HepG2 (cell line): ENCODE measurements around the gene GLYR1. TPM values are rescaled to one million over a fixed set of nuclear protein-coding genes. Genes with fewer than 3 reads are reported as not detected.

Experiments used
- ATAC-seq: fragments of 200-7000 bp; cut with Tn5 transposase; 3 replicates; pipeline ENCODE4 v1.9.1; 2020; ENCODE audit warnings: mild to moderate bottlenecking, moderate library complexity
- BruUV-seq: library from RNA; stranded (reverse); fragments of 400-500 nt; replicated peaks from 2 replicates; lab custom pipeline; 2021; lab: Mats Ljungman, UMichigan
- CTCF ChIA-PET: fragments of 300-600 bp; formaldehyde crosslinking; extraction: SDS; loops from one replicate; lab custom pipeline; 2021; ENCODE audit warnings: low total read pairs, inconsistent platforms, low intra/inter-chr PET ratio; lab: Yijun Ruan, JAX
- POLR2A ChIA-PET: fragments of 350-600 bp; sonication (Branson Sonifier 250); formaldehyde crosslinking; loops from one replicate; lab custom pipeline; 2020; ENCODE audit warnings: antibody characterized with exemption, inconsistent platforms; lab: Yijun Ruan, JAX
- DNase-seq: peaks from one replicate; pipeline ENCODE4 v3.0.0-alpha.2; 2015; ENCODE audit warnings: low spot score
- FAIRE-seq: peaks from 3 replicates; lab custom pipeline; 2011; peaks lifted over from hg19 to GRCh38; lab: Jason Lieb, UNC
- H2AFZ ChIP-seq: one replicate; pipeline ENCODE4 v1.6.1; 2011; ENCODE audit warnings: low read length, inconsistent platforms
- H3K27ac ChIP-seq: fragments of 300-600 bp; 3 replicates; pipeline ENCODE4 v1.8.0; 2011; ENCODE audit warnings: mixed run types, mild to moderate bottlenecking, mixed read lengths, low read length, inconsistent platforms; ENCODE audit not compliant: insufficient read depth; ENCODE audit errors: extremely low read length
- H3K27me3 ChIP-seq, 2 experiments: fragments of 200-600 bp in 1 of 2; 2 replicates in 1 of 2; 3 replicates in 1 of 2; pipeline versions ENCODE4 v1.6.0 to v1.8.0; 2011; ENCODE audit warnings: low read length in 2 of 2, mild to moderate bottlenecking in 2 of 2, moderate library complexity in 2 of 2, inconsistent platforms in 1 of 2; ENCODE audit not compliant: insufficient read depth in 2 of 2, control insufficient read depth in 1 of 2
- H3K36me3 ChIP-seq, 2 experiments: fragments of 200-600 bp in 1 of 2; replicated peaks in 1 of 2; 2 replicates in 1 of 2; 3 replicates in 1 of 2; pipeline versions ENCODE4 v1.5.1 to v1.8.0; 2011; ENCODE audit warnings: low read length in 2 of 2, inconsistent platforms in 1 of 2; ENCODE audit not compliant: insufficient read depth in 2 of 2, control insufficient read depth in 1 of 2
- H3K4me1 ChIP-seq: 2 replicates; pipeline ENCODE4 v1.5.1; 2012; ENCODE audit warnings: low read length, inconsistent platforms; ENCODE audit not compliant: insufficient read depth
- H3K4me2 ChIP-seq: 2 replicates; pipeline ENCODE4 v1.6.0; 2011; ENCODE audit warnings: low read depth, low read length, inconsistent platforms
- H3K4me3 ChIP-seq, 3 experiments: fragments of 200-600 bp in 1 of 3; sonication (generic), shearing (Covaris generic) in 1 of 3; replicated peaks in 1 of 3; 2 replicates each; pipeline ENCODE4 v1.5.1; 2011 to 2016; ENCODE audit warnings: low read length in 3 of 3, inconsistent platforms in 2 of 3, low read depth in 2 of 3, mild to moderate bottlenecking in 2 of 3, control low read depth in 1 of 3, mixed read lengths in 1 of 3; ENCODE audit not compliant: insufficient read depth in 1 of 3
- H3K79me2 ChIP-seq: one replicate; pipeline ENCODE4 v1.6.1; 2011; ENCODE audit warnings: low read length, inconsistent platforms; ENCODE audit not compliant: insufficient read depth
- H3K9ac ChIP-seq: 2 replicates; pipeline ENCODE4 v1.6.0; 2011; ENCODE audit warnings: mild to moderate bottlenecking, low read depth, low read length, inconsistent platforms; ENCODE audit not compliant: insufficient read depth
- H3K9me3 ChIP-seq: 2 replicates; pipeline ENCODE4 v1.5.1; 2012; ENCODE audit warnings: mild to moderate bottlenecking, low read length
- H4K20me1 ChIP-seq: 2 replicates; pipeline ENCODE4 v1.6.0; 2011; ENCODE audit warnings: inconsistent platforms, mild to moderate bottlenecking, low read length, moderate library complexity; ENCODE audit not compliant: insufficient read depth
- AGO2 ChIP-seq: fragments of 200-400 bp; formaldehyde crosslinking; optimal IDR thresholded peaks from 2 replicates; pipeline ENCODE3; 2017; ENCODE audit warnings: mild to moderate bottlenecking, low read depth, low read length, moderate library complexity
- BHLHE40 ChIP-seq: IDR thresholded peaks from 2 replicates; pipeline ENCODE4 v1.6.1; 2011; ENCODE audit warnings: low read length, improper control_type of control experiment
- CAMTA2 ChIP-seq: sonication (generic); formaldehyde crosslinking; IDR thresholded peaks from 2 replicates; pipeline ENCODE4 v1.4.0; 2020; ENCODE audit warnings: mild to moderate bottlenecking, missing genetic modification reagents, borderline replicate concordance
- ZNF564 ChIP-seq: sonication (generic); formaldehyde crosslinking; IDR thresholded peaks from 2 replicates; pipeline ENCODE4 v1.8.1; 2023; ENCODE audit warnings: mild to moderate bottlenecking, missing genetic modification reagents
- ZNF768 ChIP-seq: sonication (generic); formaldehyde crosslinking; IDR thresholded peaks from 2 replicates; pipeline ENCODE4 v1.4.0; 2020; ENCODE audit warnings: missing genetic modification reagents
- WGBS: methylation state at CpG from one replicate; pipeline ENCODE4 v1.1.6; 2017; ENCODE audit warnings: low lambda C conversion rate; 5-methylcytosine and 5-hydroxymethylcytosine counted together
- in situ Hi-C: cut with HindIII; loops from 2 replicates; pipeline ENCODE4 v1.10.0; 2017; ENCODE audit warnings: low pct_unique_long_range_greater_than_20kb; ENCODE audit not compliant: extremely low pct_ligation_motif_present
- intact Hi-C: fragments of 100-400 bp; cut with micrococcal nuclease; formaldehyde crosslinking; loops from one replicate; pipeline ENCODE4 v1.10.0; 2022; ENCODE audit not compliant: unreplicated experiment
- polyA plus RNA-seq, 8 experiments: library from polyadenylated mRNA; depleted of rRNA in 3 of 8; stranded (reverse) in 7 of 8; unstranded in 1 of 8; fragments of >200 nt; fragmentation: Illumina TruSeq in 4 of 8; extraction: Trizol in 4 of 8; gene quantifications; 2 replicates each; pipeline versions ENCODE4 v1.2.1 to v1.2.3, GENCODE V29; 2011 to 2016; ENCODE audit warnings: low read depth in 4 of 8, missing spikeins in 1 of 8, mixed read lengths in 1 of 8; ENCODE audit not compliant: insufficient read depth in 1 of 8
- total RNA-seq, 5 experiments: library from RNA; depleted of rRNA; stranded (reverse); fragments of >200 nt; fragmentation: Illumina TruSeq; extraction: Trizol; gene quantifications; 2 replicates each; pipeline ENCODE4 v1.2.3, GENCODE V29; 2016; ENCODE audit warnings: low read depth in 1 of 5
- TF ChIP-seq, protein P1 (sequence below): sonication (generic); formaldehyde crosslinking; IDR thresholded peaks from 2 replicates; pipeline ENCODE4 v1.4.0; 2020; ENCODE audit warnings: missing genetic modification reagents

Gene GLYR1
- total and polyA plus RNA-seq, 2 of the 13 experiments (the other 11 are each of a cell fraction or from before 2014, with no cell fraction given): 28.3 to 48.7 TPM

DNA sequence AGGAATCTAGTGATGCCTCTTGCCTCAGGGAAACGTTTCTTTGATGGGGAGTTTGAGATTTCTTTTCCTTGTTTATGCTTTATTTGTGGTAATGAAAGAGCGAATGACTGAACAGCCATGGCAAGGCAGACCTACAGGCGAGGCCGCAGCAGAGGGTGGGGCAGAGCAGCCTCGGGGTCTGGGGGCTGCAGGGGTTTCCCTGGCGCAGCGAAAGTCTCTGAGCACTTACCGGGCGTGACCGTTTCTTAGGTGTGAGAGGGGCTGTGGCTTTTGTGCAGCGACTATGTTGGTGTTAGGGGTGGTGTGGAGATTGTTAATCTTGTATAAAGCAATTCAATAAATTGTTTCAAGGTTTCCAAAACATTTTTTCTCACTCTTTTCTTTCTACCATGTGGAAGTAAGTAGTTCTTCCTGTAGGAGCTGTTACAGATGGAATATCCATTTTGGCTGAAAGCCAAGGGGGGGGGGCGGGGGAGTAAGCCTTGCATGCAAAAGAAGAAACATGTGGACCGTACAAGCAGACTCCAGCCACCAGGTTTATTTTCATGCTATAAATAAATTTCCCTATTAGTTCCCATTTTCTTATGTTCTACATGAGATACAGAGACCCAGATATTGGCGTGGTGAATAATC is 35.0 kb upstream of the GLYR1 start:
- H3K4me3 ChIP-seq: no peak overlapping the region
- no peaks in the 10 kb centered on the region for H3K27me3 ChIP-seq
- no peaks in the 10 kb centered on the region for H3K4me1 ChIP-seq
- H3K79me2 ChIP-seq: no peaks in the 10 kb centered on the region
- DNase-seq (no peak), ATAC-seq (no peak), FAIRE-seq (no peak)
- WGBS: 88% methylated on average over 14 of the region's 14 CpGs
- in situ Hi-C loops (no loop called here), intact Hi-C loops (no loop called here)
- no peaks in the 10 kb centered on the region; the same call in 1 of the 2 replicates for H4K20me1 ChIP-seq
- H3K9ac ChIP-seq: no peak overlapping the region
- TF ChIP-seq, protein P1, sequence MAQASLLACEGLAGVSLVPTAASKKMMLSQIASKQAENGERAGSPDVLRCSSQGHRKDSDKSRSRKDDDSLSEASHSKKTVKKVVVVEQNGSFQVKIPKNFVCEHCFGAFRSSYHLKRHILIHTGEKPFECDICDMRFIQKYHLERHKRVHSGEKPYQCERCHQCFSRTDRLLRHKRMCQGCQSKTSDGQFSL (CRISPR knock-in tag): 0 out of 2 replicates have a peak, but pooled peaks have one; percentile 28
- no peak for TF ChIP-seq BHLHE40
- BruUV-seq: no TSS peak
- CTCF ChIA-PET: no interaction called here
- POLR2A ChIA-PET: no interaction called here
- H3K4me2 ChIP-seq: no peak overlapping the region
- no peaks in the 10 kb centered on the region for H3K9me3 ChIP-seq
- peaks cover 32 to 85% of the 10 kb centered on the region in 2 experiments for H3K36me3 ChIP-seq
- no peak overlapping the region for H2AFZ ChIP-seq
- no peak overlapping the region for H3K27ac ChIP-seq

DNA sequence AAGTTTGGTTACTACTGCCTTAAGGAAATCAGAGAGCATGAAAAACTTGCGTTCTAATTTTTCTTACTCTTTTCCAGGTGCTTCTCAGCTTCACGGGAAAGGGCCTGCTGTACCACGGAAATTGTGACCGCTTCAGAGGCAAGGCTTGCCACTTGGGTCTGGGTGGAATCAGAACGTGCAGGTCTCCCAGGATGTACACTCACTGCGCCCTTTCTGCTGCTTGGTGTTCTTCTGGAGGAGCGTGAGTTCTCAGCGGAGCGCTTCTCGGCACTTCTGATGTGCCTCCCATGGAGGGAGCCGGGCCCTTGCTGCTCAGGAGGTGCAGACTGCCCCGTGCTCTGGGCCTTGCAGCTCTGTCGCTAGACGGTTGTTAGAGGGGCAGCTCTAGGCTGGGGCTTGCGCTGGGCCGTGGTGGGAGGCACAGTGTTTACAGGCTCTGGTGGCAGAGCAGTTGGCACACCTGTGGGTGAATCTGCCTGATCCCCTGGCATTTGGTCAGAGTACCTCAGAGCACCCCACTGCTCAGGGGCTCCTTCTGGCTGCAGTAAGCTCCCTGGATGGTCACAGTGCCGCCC is 33.0 kb upstream of the GLYR1 start:
- H3K4me2 ChIP-seq: no peak overlapping the region
- no peak for ATAC-seq
- TF ChIP-seq ZNF768 (CRISPR knock-in tag) (no peak), AGO2 (peak; percentile 46), ZNF564 (CRISPR knock-in tag) (no peak), CAMTA2 (CRISPR knock-in tag) (no peak)
- TF ChIP-seq, protein P1 (CRISPR knock-in tag): no peak
- TF ChIP-seq, all 625 proteins: peak for 1
- in situ Hi-C loops (no loop called here), intact Hi-C loops (no loop called here)
- Histone ChIP-seq H3K9me3 (no peaks in the 10 kb centered on the region), H3K36me3 (peaks cover 41 to 88% of the 10 kb centered on the region in 2 experiments), H3K27me3 (no peaks in the 10 kb centered on the region), H4K20me1 (no peaks in the 10 kb centered on the region; the same call in 1 of the 2 replicates), H3K27ac (no peak overlapping the region), H3K4me3 (no peak overlapping the region), H3K79me2 (no peaks in the 10 kb centered on the region), H2AFZ (no peak overlapping the region), H3K4me1 (no peaks in the 10 kb centered on the region), H3K9ac (no peak overlapping the region)
- no TSS peak for BruUV-seq
- no peak for DNase-seq
- no peak for FAIRE-seq
- 95% methylated on average over 14 of the region's 17 CpGs for WGBS
- POLR2A ChIA-PET: no interaction called here
- CTCF ChIA-PET: no interaction called here
